Astrocyte (in vitro differentiated cells and primary cell): ENCODE data around the gene EXOC4.

Experiments
- EZH2 ChIP-seq: IDR thresholded peaks from 2 replicates; pipeline ENCODE4 v1.6.1; 2012; ENCODE audit warnings: mild to moderate bottlenecking, low read length, inconsistent platforms; ENCODE audit not compliant: insufficient read depth
- TF ChIP-seq, protein P1 (sequence below): IDR thresholded peaks from 2 replicates; pipeline ENCODE4 v1.5.1; 2011; ENCODE audit warnings: low read depth, mild to moderate bottlenecking, inconsistent platforms, low read length, moderate library complexity; ENCODE audit not compliant: insufficient read depth

DNA sequence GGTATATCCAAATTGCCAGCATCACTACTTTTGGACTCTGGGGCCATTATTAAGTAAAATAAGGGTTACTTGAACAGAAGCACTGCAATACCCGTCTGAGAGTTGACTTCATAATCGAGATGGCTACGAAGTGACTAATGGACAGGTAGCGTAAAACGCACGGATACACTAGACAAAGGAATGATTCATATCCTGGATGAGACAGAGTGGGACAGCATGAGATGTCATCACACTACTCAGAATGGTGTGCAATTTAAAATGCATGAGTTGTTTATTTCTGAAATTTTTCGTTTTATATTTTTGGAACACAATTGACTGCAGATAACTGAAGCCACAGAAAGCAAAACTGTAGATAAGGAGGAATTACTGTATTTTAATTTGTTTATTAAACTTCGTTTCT is 452.7 kb downstream of the EXOC4 start:
- TF ChIP-seq EZH2: no peak
- TF ChIP-seq, protein P1, sequence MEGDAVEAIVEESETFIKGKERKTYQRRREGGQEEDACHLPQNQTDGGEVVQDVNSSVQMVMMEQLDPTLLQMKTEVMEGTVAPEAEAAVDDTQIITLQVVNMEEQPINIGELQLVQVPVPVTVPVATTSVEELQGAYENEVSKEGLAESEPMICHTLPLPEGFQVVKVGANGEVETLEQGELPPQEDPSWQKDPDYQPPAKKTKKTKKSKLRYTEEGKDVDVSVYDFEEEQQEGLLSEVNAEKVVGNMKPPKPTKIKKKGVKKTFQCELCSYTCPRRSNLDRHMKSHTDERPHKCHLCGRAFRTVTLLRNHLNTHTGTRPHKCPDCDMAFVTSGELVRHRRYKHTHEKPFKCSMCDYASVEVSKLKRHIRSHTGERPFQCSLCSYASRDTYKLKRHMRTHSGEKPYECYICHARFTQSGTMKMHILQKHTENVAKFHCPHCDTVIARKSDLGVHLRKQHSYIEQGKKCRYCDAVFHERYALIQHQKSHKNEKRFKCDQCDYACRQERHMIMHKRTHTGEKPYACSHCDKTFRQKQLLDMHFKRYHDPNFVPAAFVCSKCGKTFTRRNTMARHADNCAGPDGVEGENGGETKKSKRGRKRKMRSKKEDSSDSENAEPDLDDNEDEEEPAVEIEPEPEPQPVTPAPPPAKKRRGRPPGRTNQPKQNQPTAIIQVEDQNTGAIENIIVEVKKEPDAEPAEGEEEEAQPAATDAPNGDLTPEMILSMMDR: no peak
